OCI-LY3 (cell line): ENCODE measurements around the gene EXD3.

Experiments
- CTCF ChIP-seq: fragments of 200-600, 300-600 bp; sonication (generic); IDR thresholded peaks from 2 replicates; pipeline ENCODE4 v1.5.1; 2014; ENCODE audit warnings: antibody characterized with exemption, low read length, low read depth
- EZH2phosphoT487 ChIP-seq: fragments of 200-600 bp; shearing (Covaris generic); IDR thresholded peaks from 2 replicates; pipeline ENCODE4 v1.6.1; 2018; ENCODE audit warnings: antibody characterized with exemption, mixed run types, low read depth

GRCh38 chr9:137303893-137304382 is 119.0 kb downstream of the EXD3 start:
- TF ChIP-seq CTCF (no peak), EZH2phosphoT487 (no peak)
